ENCODE measurements around the gene SLC35B1. TPM values are rescaled to one million over a fixed set of nuclear protein-coding genes. Genes with fewer than 3 reads are reported as not detected.
A peak's percentile ranks its signal among the peaks of the same experiment; 100 is the strongest.

SLC35B1 gene
- total RNA-seq, 2 experiments from 2014 or later: 51.2 to 51.4 TPM

GRCh38 chr17:49746791-49747490, 39.2 kb upstream of the SLC35B1 start:
- H3K4me3 ChIP-seq (ENCODE audit: low read depth, low read length, poor library complexity, severe bottlenecking): peak overlapping the region; percentile 67
- H3K9me3 ChIP-seq (ENCODE audit: low read length): no peaks in the 10 kb centered on the region
- H3K9me2 ChIP-seq (ENCODE audit: insufficient read depth, low read length): no peaks in the 10 kb centered on the region
- peaks cover 84% of the 10 kb centered on the region for H3K79me2 ChIP-seq (ENCODE audit: insufficient read depth, low read depth, low read length)
- peak; percentile 86 for DNase-seq (ENCODE audit: low spot score)
- H4K20me1 ChIP-seq (ENCODE audit: insufficient read depth, low read length): no peaks in the 10 kb centered on the region
- CTCF ChIA-PET (ENCODE audit: unreplicated experiment): interaction anchor here (0.6 to 1.0 kb wide), 2 partner anchors 39 to 133 kb away, joined by 3 read pairs; partner anchors contain the start of gene SLC35B1
- BruUV-seq (replicated peaks): TSS peak; percentile 47
- peak overlapping the region; percentile 91 for H3K4me2 ChIP-seq (ENCODE audit: low read length)
- intact Hi-C loops (cut with micrococcal nuclease; ENCODE audit: unreplicated experiment): loop anchor here (1.0 to 10.0 kb wide), 3 partner anchors 8 to 532 kb away; partner anchors contain the start of genes ABI3 and GNGT2
- no peak for TF ChIP-seq EZH2phosphoT487 (IDR thresholded peaks at IDR 0.05; ENCODE audit: borderline replicate concordance, low read depth, low read length)
- TF ChIP-seq, protein P1, sequence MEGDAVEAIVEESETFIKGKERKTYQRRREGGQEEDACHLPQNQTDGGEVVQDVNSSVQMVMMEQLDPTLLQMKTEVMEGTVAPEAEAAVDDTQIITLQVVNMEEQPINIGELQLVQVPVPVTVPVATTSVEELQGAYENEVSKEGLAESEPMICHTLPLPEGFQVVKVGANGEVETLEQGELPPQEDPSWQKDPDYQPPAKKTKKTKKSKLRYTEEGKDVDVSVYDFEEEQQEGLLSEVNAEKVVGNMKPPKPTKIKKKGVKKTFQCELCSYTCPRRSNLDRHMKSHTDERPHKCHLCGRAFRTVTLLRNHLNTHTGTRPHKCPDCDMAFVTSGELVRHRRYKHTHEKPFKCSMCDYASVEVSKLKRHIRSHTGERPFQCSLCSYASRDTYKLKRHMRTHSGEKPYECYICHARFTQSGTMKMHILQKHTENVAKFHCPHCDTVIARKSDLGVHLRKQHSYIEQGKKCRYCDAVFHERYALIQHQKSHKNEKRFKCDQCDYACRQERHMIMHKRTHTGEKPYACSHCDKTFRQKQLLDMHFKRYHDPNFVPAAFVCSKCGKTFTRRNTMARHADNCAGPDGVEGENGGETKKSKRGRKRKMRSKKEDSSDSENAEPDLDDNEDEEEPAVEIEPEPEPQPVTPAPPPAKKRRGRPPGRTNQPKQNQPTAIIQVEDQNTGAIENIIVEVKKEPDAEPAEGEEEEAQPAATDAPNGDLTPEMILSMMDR (conservative IDR thresholded peaks at IDR 0.05; ENCODE audit: low read length): no peak
- H3K4me1 ChIP-seq (ENCODE audit: insufficient read depth, low read length, poor library complexity, severe bottlenecking): peaks cover 91% of the 10 kb centered on the region
- H2AFZ ChIP-seq (ENCODE audit: low read length): no peak overlapping the region
- POLR2A ChIA-PET: interaction anchor here (0.7 to 5.4 kb wide), 9 partner anchors 9 to 416 kb away, joined by 3 to 124 read pairs (median 4); partner anchors contain the start of genes FAM117A, KAT7 and SLC35B1
- H3K36me3 ChIP-seq (ENCODE audit: insufficient read depth, low read length): peaks cover 23% of the 10 kb centered on the region; the same call in 1 of the 2 replicates
- peak overlapping the region; percentile 94 for H3K27ac ChIP-seq (ENCODE audit: low read depth, low read length, poor library complexity, severe bottlenecking)

GRCh38 chr17:49745175-49746139, 37.7 kb upstream of the SLC35B1 start:
- Histone ChIP-seq H3K27ac (ENCODE audit: low read depth, low read length, poor library complexity, severe bottlenecking) (peak overlapping the region; percentile 94), H3K4me2 (ENCODE audit: low read length) (peak overlapping the region; percentile 91), H3K4me3 (ENCODE audit: low read depth, low read length, poor library complexity, severe bottlenecking) (peak overlapping the region; percentile 67), H4K20me1 (ENCODE audit: insufficient read depth, low read length) (no peaks in the 10 kb centered on the region), H2AFZ (ENCODE audit: low read length) (no peak overlapping the region), H3K4me1 (ENCODE audit: insufficient read depth, low read length, poor library complexity, severe bottlenecking) (peaks cover 98% of the 10 kb centered on the region), H3K9me3 (ENCODE audit: low read length) (no peaks in the 10 kb centered on the region), H3K79me2 (ENCODE audit: insufficient read depth, low read depth, low read length) (peaks cover 85% of the 10 kb centered on the region), H3K36me3 (ENCODE audit: insufficient read depth, low read length) (peaks cover 25% of the 10 kb centered on the region; the same call in 1 of the 2 replicates), H3K9me2 (ENCODE audit: insufficient read depth, low read length) (no peaks in the 10 kb centered on the region)
- ChIA-PET POLR2A (interaction anchor here (1.5 to 5.4 kb wide), 3 partner anchors 7 to 36 kb away, joined by 4 to 124 read pairs (median 11); partner anchors contain the start of genes FAM117A and SLC35B1), CTCF (ENCODE audit: unreplicated experiment) (no interaction called here)
- TF ChIP-seq EZH2phosphoT487 (IDR thresholded peaks at IDR 0.05; ENCODE audit: borderline replicate concordance, low read depth, low read length): no peak
- TF ChIP-seq, protein P1 (conservative IDR thresholded peaks at IDR 0.05; ENCODE audit: low read length): no peak
- BruUV-seq (replicated peaks): no TSS peak
- no peak for DNase-seq (ENCODE audit: low spot score)
- intact Hi-C loops (cut with micrococcal nuclease; ENCODE audit: unreplicated experiment): loop anchor here (1.0 to 10.0 kb wide), 2 partner anchors 37 to 531 kb away; partner anchors contain the start of genes ABI3 and GNGT2

All from OCI-LY7 (cell line).